H54 (cell line): ENCODE results near the gene ZDHHC8.

Experiments used
- DNase-seq: peaks from one replicate; pipeline ENCODE4 v3.0.0; 2011; ENCODE audit warnings: low spot score, mixed read lengths; ENCODE audit not compliant: insufficient read length
- FAIRE-seq: peaks from 3 replicates; lab custom pipeline; 2011; peaks lifted over from hg19 to GRCh38; lab: Jason Lieb, UNC
- POLR2A ChIP-seq: IDR thresholded peaks from 2 replicates; pipeline ENCODE4 v1.6.1; 2011; ENCODE audit warnings: low read depth, mild to moderate bottlenecking, low read length

The ZDHHC8 gene

GRCh38 chr22:20131597-20131858 lies at the start of gene ZDHHC8:
ZDHHC8 (plus strand) TSS chr22:20131804; CDS start chr22:20131948, 144 bp downstream.
- FAIRE-seq, result no peak
- DNase-seq, result no peak
- TF ChIP-seq POLR2A, result no peak

GRCh38 chr22:20083157-20083890 lies 48.3 kb upstream of the ZDHHC8 start:
- no peak for TF ChIP-seq POLR2A
- FAIRE-seq, result no peak
- no peak for DNase-seq

- FAIRE-seq (no peak), DNase-seq (no peak)
- TF ChIP-seq POLR2A, result no peak
Observed at GRCh38 chr22:20083891-20084546, 47.6 kb upstream of the ZDHHC8 start.

- FAIRE-seq, result no peak
- TF ChIP-seq POLR2A, result no peak
- no peak for DNase-seq
Observed at GRCh38 chr22:20084547-20085413, 46.8 kb upstream of the ZDHHC8 start.

- no peak for FAIRE-seq
- TF ChIP-seq POLR2A, result no peak
Observed at GRCh38 chr22:20085651-20086050, 46.0 kb upstream of the ZDHHC8 start.

DNA sequence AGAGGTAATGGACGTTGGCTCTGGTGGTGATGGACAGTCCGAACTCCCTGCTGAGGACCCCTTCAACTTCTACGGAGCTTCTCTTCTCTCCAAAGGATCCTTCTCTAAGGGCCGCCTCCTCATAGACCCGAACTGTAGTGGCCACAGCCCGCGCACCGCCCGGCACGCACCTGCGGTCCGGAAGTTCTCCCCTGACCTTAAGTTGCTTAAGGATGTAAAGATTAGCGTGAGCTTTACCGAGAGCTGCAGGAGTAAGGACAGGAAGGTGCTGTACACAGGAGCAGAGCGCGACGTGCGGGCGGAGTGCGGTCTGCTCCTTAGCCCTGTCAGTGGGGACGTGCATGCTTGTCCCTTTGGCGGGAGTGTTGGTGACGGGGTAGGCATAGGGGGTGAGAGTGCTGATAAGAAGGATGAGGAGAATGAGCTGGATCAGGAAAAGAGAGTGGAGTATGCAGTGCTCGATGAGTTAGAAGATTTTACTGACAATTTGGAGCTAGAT lies 45.5 kb upstream of the ZDHHC8 start:
- FAIRE-seq (no peak), DNase-seq (no peak)

More at GRCh38 chr22:20085651-20086050, 46.0 kb upstream of the ZDHHC8 start:
- no peak for DNase-seq

DNA sequence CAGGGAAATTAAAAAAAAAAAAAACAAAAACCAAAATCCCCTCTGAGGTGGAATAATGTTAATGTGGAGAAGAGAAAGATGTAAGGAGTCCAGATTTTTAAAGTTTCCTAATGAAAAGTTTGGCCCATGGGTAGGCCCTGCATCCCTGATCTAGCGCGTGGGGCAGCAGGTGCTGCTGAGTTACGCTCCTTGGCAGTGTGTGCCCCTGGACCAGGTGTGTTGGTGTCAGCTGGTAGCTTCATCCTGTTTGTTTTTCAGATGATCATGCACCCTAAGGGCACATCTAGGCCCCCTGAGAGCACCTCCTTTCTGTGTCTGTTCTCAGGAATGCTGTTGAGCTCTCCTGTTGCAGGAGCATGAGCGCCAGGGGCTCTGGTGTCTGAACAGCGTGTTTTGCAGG lies 44.8 kb upstream of the ZDHHC8 start:
- FAIRE-seq (no peak), DNase-seq (no peak)
- no peak for TF ChIP-seq POLR2A

More for the DNA sequence above, 45.5 kb upstream of the ZDHHC8 start:
- no peak for TF ChIP-seq POLR2A

GRCh38 chr22:20087319-20088262 lies 44.0 kb upstream of the ZDHHC8 start:
- TF ChIP-seq POLR2A, result no peak
- DNase-seq (no peak), FAIRE-seq (no peak)

GRCh38 chr22:20088263-20088648 lies 43.3 kb upstream of the ZDHHC8 start:
- TF ChIP-seq POLR2A, result no peak
- no peak for FAIRE-seq
- DNase-seq, result no peak

DNA sequence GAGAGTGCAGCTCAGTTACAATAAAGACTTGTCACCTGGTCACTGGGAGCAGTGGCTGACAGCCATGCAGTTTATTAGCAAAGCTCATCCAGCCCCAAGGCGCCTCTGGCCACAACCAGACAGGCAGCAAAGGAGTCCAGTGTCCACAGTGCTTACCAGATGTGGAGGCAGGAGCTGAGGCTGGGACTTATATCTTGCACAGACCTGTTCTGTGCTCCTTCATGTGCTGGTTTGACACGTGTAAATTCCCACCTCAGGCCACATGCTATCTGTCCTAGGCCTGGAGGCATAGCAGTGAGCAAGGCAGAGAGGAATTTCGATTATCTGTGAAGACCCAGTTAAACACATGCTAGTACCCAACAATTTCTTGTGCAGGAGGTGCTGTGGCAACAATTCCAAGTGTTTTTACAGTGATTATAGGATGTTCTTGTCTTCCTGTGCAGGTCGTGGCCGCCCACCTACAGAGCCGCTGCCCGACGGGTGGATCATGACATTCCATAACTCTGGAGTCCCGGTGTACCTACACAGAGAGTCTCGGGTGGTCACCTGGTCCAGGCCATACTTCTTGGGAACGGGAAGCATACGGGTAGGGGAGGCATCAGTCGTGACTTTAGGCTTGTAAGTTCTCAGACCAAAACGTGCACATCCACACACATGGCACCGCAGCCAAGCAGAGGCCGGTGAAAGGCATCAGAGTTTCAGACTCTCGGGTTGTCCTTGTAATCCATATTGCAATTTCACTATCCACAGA lies 42.2 kb upstream of the ZDHHC8 start:
- FAIRE-seq, result no peak
- no peak for DNase-seq
- TF ChIP-seq POLR2A, result no peak

GRCh38 chr22:20089977-20090729 lies 41.5 kb upstream of the ZDHHC8 start:
- TF ChIP-seq POLR2A, result no peak
- DNase-seq, result no peak
- no peak for FAIRE-seq
